Neural cell (in vitro differentiated cells): ENCODE results near the gene RTL1. TPM values are rescaled to one million over a fixed set of nuclear protein-coding genes. Genes with fewer than 3 reads are reported as not detected.

ENCODE experiments used
- H2AFZ ChIP-seq: fragments of 200-600, 300-800 bp; sonication (generic), shearing (Covaris generic); 2 replicates; pipeline ENCODE4 v1.6.0; 2014; ENCODE audit warnings: low read depth, mild to moderate bottlenecking, antibody characterized with exemption, low read length, moderate library complexity
- H3F3A ChIP-seq: fragments of 200-600 bp; shearing (Covaris generic); 2 replicates; pipeline ENCODE4 v1.6.1; 2016; ENCODE audit warnings: mild to moderate bottlenecking, moderate library complexity, mixed read lengths, antibody characterized with exemption, low read length; ENCODE audit not compliant: insufficient read depth, poor library complexity, severe bottlenecking
- H3K27ac ChIP-seq: fragments of 200-600, 300-800 bp; sonication (generic), shearing (Covaris generic); 2 replicates; pipeline ENCODE4 v1.5.1; 2014; ENCODE audit warnings: mild to moderate bottlenecking, low read length, moderate library complexity
- H3K27me3 ChIP-seq: fragments of 300-800, 200-600 bp; sonication (generic), shearing (Covaris generic); 2 replicates; pipeline ENCODE4 v1.6.0; 2014; ENCODE audit warnings: mild to moderate bottlenecking, low read depth, low read length, moderate library complexity; ENCODE audit not compliant: insufficient read depth
- H3K36me3 ChIP-seq: fragments of 300-800, 200-600 bp; sonication (generic), shearing (Covaris generic); 2 replicates; pipeline ENCODE4 v1.5.1; 2014; ENCODE audit warnings: mild to moderate bottlenecking, antibody characterized with exemption, low read length, moderate library complexity; ENCODE audit not compliant: insufficient read depth
- H3K4me2 ChIP-seq: fragments of 300-800, 200-600 bp; sonication (generic), shearing (Covaris generic); 2 replicates; pipeline ENCODE4 v1.6.0; 2014; ENCODE audit warnings: mild to moderate bottlenecking, low read length
- H3K4me3 ChIP-seq: fragments of 300-800, 200-600 bp; sonication (generic), shearing (Covaris generic); 2 replicates; pipeline ENCODE4 v1.5.1; 2014; ENCODE audit warnings: mild to moderate bottlenecking, low read length, moderate library complexity
- H3K79me2 ChIP-seq: fragments of 200-600 bp; shearing (Covaris generic); replicated peaks from 2 replicates; pipeline ENCODE4 v1.6.0; 2014; ENCODE audit warnings: mild to moderate bottlenecking, low read length, moderate library complexity; ENCODE audit not compliant: insufficient read depth
- H3K9ac ChIP-seq: fragments of 300-800, 200-600 bp; sonication (generic), shearing (Covaris generic); 2 replicates; pipeline ENCODE4 v1.6.1; 2016; ENCODE audit warnings: mild to moderate bottlenecking, low read length, mixed read lengths
- H3K9me2 ChIP-seq: fragments of 200-600 bp; shearing (Covaris generic); 2 replicates; pipeline ENCODE4 v1.6.1; 2016; ENCODE audit warnings: mild to moderate bottlenecking, low read length, mixed read lengths; ENCODE audit not compliant: insufficient read depth
- H3K9me3 ChIP-seq: fragments of 200-600, 300-800 bp; sonication (generic), shearing (Covaris generic); 2 replicates; pipeline ENCODE4 v1.6.1; 2016; ENCODE audit warnings: mild to moderate bottlenecking, mixed run types, low read length, moderate library complexity, mixed read lengths
- H4K20me1 ChIP-seq: fragments of 200-600 bp; shearing (Covaris generic); 2 replicates; pipeline ENCODE4 v1.6.1; 2016; ENCODE audit warnings: mild to moderate bottlenecking, mixed run types; ENCODE audit not compliant: insufficient read depth
- EP300 ChIP-seq: fragments of 450-650 bp; conservative IDR thresholded peaks from 2 replicates; pipeline ENCODE4 v1.6.1; 2014; ENCODE audit warnings: antibody characterized with exemption, mild to moderate bottlenecking, moderate library complexity; ENCODE audit not compliant: poor library complexity, severe bottlenecking
- EZH2 ChIP-seq: fragments of 200-600, 300-800 bp; shearing (Covaris generic), sonication (generic); IDR thresholded peaks from 2 replicates; pipeline ENCODE4 v1.6.1; 2014; ENCODE audit warnings: antibody characterized with exemption, low read length, borderline replicate concordance, mild to moderate bottlenecking; ENCODE audit not compliant: insufficient read depth, poor library complexity, severe bottlenecking
- MXI1 ChIP-seq: fragments of 450-650 bp; conservative IDR thresholded peaks from 2 replicates; pipeline ENCODE4 v1.6.1; 2014; ENCODE audit warnings: antibody characterized with exemption, mild to moderate bottlenecking; ENCODE audit not compliant: poor library complexity, severe bottlenecking
- POLR2AphosphoS5 ChIP-seq: IDR thresholded peaks from 2 replicates; pipeline ENCODE4 v1.6.1; 2012
- RAD21 ChIP-seq: fragments of 450-650 bp; conservative IDR thresholded peaks from 2 replicates; pipeline ENCODE4 v1.6.1; 2014; ENCODE audit warnings: antibody characterized with exemption, mild to moderate bottlenecking, moderate library complexity
- SMC3 ChIP-seq: fragments of 450-650 bp; conservative IDR thresholded peaks from 2 replicates; pipeline ENCODE4 v1.6.1; 2014; ENCODE audit warnings: antibody characterized with exemption, mild to moderate bottlenecking, moderate library complexity; ENCODE audit not compliant: poor library complexity
- TAF1 ChIP-seq: IDR thresholded peaks from 2 replicates; pipeline ENCODE4 v1.6.1; 2012; ENCODE audit warnings: low read depth
- polyA plus RNA-seq: library from polyadenylated mRNA; depleted of rRNA; stranded (reverse); fragments of >200 nt; gene quantifications from 2 replicates; pipeline ENCODE4 v1.2.3, GENCODE V29; 2014
- TF ChIP-seq, protein P1 (sequence below): IDR thresholded peaks from 2 replicates; pipeline ENCODE4 v1.6.1; 2012; ENCODE audit warnings: borderline replicate concordance
- TF ChIP-seq, protein P2 (sequence below): fragments of 450-650 bp; IDR thresholded peaks from 2 replicates; pipeline ENCODE4 v1.5.1; 2014; ENCODE audit warnings: antibody characterized with exemption, mild to moderate bottlenecking, moderate library complexity; ENCODE audit not compliant: poor library complexity, severe bottlenecking

Gene RTL1
- polyA plus RNA-seq, 1 donor from 2014 or later = not detected

DNA sequence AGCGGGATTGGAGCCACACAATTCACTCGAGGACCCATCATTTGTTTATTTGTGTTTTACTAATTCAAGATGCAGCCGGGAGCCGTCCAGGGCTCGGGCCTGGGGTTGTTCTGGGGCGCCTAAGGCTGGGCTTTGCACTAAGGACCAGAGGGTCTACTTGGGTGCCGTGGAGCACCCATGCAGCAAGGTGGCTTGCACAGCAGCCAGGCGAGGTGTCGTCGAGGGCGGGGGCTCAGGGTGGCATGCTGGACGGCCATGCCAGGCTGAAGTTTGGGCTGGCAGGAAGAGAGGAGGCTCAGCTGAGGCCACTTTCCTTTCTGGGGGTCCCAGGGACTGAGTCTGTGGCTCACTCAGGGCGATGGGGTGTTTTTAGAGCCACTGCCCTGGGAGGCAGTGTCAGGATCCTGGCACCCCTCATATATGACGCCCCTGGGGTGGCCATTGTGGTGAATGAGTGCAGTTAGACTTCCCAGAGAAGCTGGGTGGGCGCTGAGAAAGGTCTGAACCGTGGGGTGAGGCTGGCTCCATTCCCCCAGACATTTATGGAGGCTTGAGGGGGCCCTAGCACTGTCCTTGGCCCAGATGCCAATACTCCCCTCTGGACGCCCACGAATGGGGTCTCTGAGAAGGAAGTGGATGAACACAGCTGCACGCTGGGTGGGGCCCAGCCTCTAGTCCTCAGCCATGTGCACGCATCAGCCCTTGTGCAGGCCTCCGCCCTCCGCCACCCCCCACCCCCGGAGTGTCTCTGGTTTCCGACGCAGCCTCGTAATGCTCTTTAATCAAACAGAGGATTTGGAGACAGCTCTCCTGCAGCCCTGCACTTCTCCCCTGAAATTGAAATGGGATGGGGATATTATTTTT lies 66.3 kb downstream of the RTL1 start:
- no peak overlapping the region for H3K9ac ChIP-seq
- H3K79me2 ChIP-seq = no peaks in the 10 kb centered on the region
- no peaks in the 10 kb centered on the region for H3K9me2 ChIP-seq
- H3K4me3 ChIP-seq = no peak overlapping the region
- peaks cover 11% of the 10 kb centered on the region for H3F3A ChIP-seq
- no peaks in the 10 kb centered on the region for H3K36me3 ChIP-seq
- no peaks in the 10 kb centered on the region for H3K9me3 ChIP-seq
- H2AFZ ChIP-seq = no peak overlapping the region
- TF ChIP-seq, protein P1, sequence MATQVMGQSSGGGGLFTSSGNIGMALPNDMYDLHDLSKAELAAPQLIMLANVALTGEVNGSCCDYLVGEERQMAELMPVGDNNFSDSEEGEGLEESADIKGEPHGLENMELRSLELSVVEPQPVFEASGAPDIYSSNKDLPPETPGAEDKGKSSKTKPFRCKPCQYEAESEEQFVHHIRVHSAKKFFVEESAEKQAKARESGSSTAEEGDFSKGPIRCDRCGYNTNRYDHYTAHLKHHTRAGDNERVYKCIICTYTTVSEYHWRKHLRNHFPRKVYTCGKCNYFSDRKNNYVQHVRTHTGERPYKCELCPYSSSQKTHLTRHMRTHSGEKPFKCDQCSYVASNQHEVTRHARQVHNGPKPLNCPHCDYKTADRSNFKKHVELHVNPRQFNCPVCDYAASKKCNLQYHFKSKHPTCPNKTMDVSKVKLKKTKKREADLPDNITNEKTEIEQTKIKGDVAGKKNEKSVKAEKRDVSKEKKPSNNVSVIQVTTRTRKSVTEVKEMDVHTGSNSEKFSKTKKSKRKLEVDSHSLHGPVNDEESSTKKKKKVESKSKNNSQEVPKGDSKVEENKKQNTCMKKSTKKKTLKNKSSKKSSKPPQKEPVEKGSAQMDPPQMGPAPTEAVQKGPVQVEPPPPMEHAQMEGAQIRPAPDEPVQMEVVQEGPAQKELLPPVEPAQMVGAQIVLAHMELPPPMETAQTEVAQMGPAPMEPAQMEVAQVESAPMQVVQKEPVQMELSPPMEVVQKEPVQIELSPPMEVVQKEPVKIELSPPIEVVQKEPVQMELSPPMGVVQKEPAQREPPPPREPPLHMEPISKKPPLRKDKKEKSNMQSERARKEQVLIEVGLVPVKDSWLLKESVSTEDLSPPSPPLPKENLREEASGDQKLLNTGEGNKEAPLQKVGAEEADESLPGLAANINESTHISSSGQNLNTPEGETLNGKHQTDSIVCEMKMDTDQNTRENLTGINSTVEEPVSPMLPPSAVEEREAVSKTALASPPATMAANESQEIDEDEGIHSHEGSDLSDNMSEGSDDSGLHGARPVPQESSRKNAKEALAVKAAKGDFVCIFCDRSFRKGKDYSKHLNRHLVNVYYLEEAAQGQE = no peak
- TF ChIP-seq EZH2 (no peak), MXI1 (no peak), TAF1 (no peak), POLR2AphosphoS5 (no peak), SMC3 (no peak), EP300 (no peak), RAD21 (no peak)
- TF ChIP-seq, protein P2, sequence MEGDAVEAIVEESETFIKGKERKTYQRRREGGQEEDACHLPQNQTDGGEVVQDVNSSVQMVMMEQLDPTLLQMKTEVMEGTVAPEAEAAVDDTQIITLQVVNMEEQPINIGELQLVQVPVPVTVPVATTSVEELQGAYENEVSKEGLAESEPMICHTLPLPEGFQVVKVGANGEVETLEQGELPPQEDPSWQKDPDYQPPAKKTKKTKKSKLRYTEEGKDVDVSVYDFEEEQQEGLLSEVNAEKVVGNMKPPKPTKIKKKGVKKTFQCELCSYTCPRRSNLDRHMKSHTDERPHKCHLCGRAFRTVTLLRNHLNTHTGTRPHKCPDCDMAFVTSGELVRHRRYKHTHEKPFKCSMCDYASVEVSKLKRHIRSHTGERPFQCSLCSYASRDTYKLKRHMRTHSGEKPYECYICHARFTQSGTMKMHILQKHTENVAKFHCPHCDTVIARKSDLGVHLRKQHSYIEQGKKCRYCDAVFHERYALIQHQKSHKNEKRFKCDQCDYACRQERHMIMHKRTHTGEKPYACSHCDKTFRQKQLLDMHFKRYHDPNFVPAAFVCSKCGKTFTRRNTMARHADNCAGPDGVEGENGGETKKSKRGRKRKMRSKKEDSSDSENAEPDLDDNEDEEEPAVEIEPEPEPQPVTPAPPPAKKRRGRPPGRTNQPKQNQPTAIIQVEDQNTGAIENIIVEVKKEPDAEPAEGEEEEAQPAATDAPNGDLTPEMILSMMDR = no peak
- H3K4me2 ChIP-seq = no peak overlapping the region
- H3K27me3 ChIP-seq = no peaks in the 10 kb centered on the region
- H4K20me1 ChIP-seq = no peaks in the 10 kb centered on the region
- H3K27ac ChIP-seq = no peak overlapping the region

DNA sequence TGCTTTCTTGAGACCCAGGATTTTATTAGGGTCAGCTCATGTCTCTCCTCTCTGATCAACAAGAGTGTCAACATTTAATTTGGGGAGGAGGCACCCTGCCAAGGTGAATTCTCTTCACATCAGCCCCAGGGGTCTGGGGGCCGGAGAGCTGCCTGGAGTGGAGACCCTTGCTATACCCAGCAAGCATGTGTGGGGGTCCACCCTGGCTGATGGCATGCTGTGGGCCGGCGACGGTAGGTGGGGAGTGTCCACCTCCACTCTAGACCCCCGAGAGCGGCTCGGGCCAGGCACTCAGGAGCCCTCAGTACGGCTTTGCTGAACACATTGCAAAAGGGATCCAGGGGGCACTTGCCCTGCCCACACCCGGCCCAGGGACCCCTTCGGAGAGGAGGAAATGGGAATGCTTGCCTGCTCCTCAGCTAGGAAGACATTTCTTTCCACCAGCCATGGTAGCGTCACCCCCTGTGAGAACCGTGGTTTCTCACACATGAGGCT lies 67.2 kb downstream of the RTL1 start:
- no peaks in the 10 kb centered on the region for H3K27me3 ChIP-seq
- no peak overlapping the region for H3K9ac ChIP-seq
- H3K79me2 ChIP-seq = no peaks in the 10 kb centered on the region

More for the DNA sequence above, 67.2 kb downstream of the RTL1 start:
- Histone ChIP-seq H3F3A (peaks cover 11% of the 10 kb centered on the region), H3K27ac (no peak overlapping the region), H2AFZ (no peak overlapping the region), H3K4me2 (no peak overlapping the region), H3K9me3 (no peaks in the 10 kb centered on the region), H3K9me2 (no peaks in the 10 kb centered on the region), H4K20me1 (no peaks in the 10 kb centered on the region), H3K36me3 (no peaks in the 10 kb centered on the region), H3K4me3 (no peak overlapping the region)
- TF ChIP-seq, protein P1 = no peak
- TF ChIP-seq EZH2 (no peak), POLR2AphosphoS5 (no peak), EP300 (no peak), TAF1 (no peak), MXI1 (no peak), RAD21 (no peak), SMC3 (no peak)
- TF ChIP-seq, protein P2 = no peak
